Measurements from ENCODE around the gene RCN1. TPM values are rescaled to one million over a fixed set of nuclear protein-coding genes. Genes with fewer than 3 reads are reported as not detected.

RCN1 gene
- total and polyA plus RNA-seq, 11 donors = 14.4 to 76.5 (median 25.3) TPM

- WGBS, 4 donors = 72 to 81% (median 77%) methylated on average over 2 of the region's 2 CpGs
Observed at GRCh38 chr11:32122200-32122599, 31.3 kb downstream of the RCN1 start.

GRCh38 chr11:32131321-32131720 is 40.4 kb downstream of the RCN1 start:
- Histone ChIP-seq H3K27ac (no peak overlapping the region), H3K4me1 (no peaks in the 10 kb centered on the region), H3K9me3 (peaks cover 0 to 17% (median 2%) of the 10 kb centered on the region in 12 donors), H3K27me3 (no peaks in the 10 kb centered on the region), H3K4me3 (no peak overlapping the region), H3K36me3 (no peaks in the 10 kb centered on the region)
- 85 to 87% (median 86%) methylated on average over 3 of the region's 3 CpGs for WGBS, 4 donors
- ATAC-seq (no peak), DNase-seq (no peak)
- no peak for TF ChIP-seq POLR2A (IDR thresholded peaks at IDR 0.05)
- no peak for TF ChIP-seq CTCF (IDR thresholded peaks at IDR 0.05)
- intact Hi-C loops (cut with DNase I) = no loop called here

More at GRCh38 chr11:32122200-32122599, 31.3 kb downstream of the RCN1 start:
- no peak for TF ChIP-seq CTCF (IDR thresholded peaks at IDR 0.05)
- TF ChIP-seq POLR2A (IDR thresholded peaks at IDR 0.05) = no peak
- Histone ChIP-seq H3K27ac (no peak overlapping the region), H3K4me3 (no peak overlapping the region), H3K36me3 (no peaks in the 10 kb centered on the region), H3K27me3 (peaks cover 0 to 12% (median 0%) of the 10 kb centered on the region in 9 donors), H3K9me3 (peaks cover 0 to 3% (median 0%) of the 10 kb centered on the region in 12 donors), H3K4me1 (no peaks in the 10 kb centered on the region)
- intact Hi-C loops (cut with DNase I) = no loop called here
- ATAC-seq = no peak
- DNase-seq = no peak

GRCh38 chr11:32136657-32137056 is 45.8 kb downstream of the RCN1 start:
- no peaks in the 10 kb centered on the region for H3K36me3 ChIP-seq
- ATAC-seq (no peak), DNase-seq (no peak)
- peak overlapping the region in 1 of 12 donors; percentile 21 for H3K27ac ChIP-seq
- no peaks in the 10 kb centered on the region for H3K27me3 ChIP-seq
- peaks cover 0 to 7% (median 0%) of the 10 kb centered on the region in 12 donors for H3K4me1 ChIP-seq
- H3K4me3 ChIP-seq = no peak overlapping the region
- H3K9me3 ChIP-seq = no peaks in the 10 kb centered on the region
- intact Hi-C loops (cut with DNase I) = no loop called here
- TF ChIP-seq CTCF (IDR thresholded peaks at IDR 0.05) (no peak), POLR2A (IDR thresholded peaks at IDR 0.05) (no peak)
- 86 to 92% (median 89%) methylated on average over 3 of the region's 3 CpGs for WGBS, 4 donors

GRCh38 chr11:32137263-32137662 is 46.4 kb downstream of the RCN1 start:
- intact Hi-C loops (cut with DNase I) = no loop called here
- TF ChIP-seq CTCF (IDR thresholded peaks at IDR 0.05) = no peak
- TF ChIP-seq POLR2A (IDR thresholded peaks at IDR 0.05) = no peak
- no peaks in the 10 kb centered on the region for H3K27me3 ChIP-seq
- DNase-seq (no peak), ATAC-seq (peak in 2 of 4 donors; percentile 71 to 81)
- peaks cover 0 to 7% (median 0%) of the 10 kb centered on the region in 12 donors for H3K4me1 ChIP-seq
- H3K4me3 ChIP-seq = no peak overlapping the region
- H3K27ac ChIP-seq = peak overlapping the region in 1 of 12 donors; percentile 21
- H3K36me3 ChIP-seq = no peaks in the 10 kb centered on the region
- 3 to 14% (median 5%) methylated on average over 2 of the region's 2 CpGs for WGBS, 4 donors
- H3K9me3 ChIP-seq = no peaks in the 10 kb centered on the region

Measured in heart left ventricle (tissue), 16 donors.